Measurements from ENCODE around the gene IL34.
"Not testable (repeated sequence)": the region's sequence is repeated elsewhere in the genome, so short reads cannot be mapped to it uniquely, and the experiment has no call there.

The IL34 gene

DNA sequence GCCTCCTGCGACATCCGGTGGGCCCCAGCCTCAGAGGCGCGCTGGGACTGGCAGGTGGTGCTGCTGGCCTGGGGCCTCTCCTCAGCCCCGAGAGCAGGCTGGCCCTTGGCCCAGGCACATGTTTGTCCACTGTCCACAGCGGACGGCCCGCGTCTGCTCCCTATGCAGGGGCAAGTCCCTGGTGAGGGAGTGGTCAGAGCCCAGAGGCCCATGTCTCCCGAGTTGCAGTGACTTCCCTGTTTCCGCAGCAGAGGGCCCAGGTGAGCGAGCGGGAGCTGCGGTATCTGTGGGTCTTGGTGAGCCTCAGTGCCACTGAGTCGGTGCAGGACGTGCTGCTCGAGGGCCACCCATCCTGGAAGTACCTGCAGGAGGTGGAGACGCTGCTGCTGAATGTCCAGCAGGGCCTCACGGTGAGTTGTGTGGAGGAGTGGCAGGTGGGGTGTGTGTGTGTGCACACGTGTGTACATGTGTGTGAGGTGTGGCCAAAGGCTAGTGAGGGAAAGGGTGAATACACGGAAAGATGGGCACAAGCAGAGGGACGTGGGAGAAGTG, 10.4 kb downstream of the IL34 start:
- no peak for DNase-seq (ENCODE audit: low read depth in 2 of 2)

DNA sequence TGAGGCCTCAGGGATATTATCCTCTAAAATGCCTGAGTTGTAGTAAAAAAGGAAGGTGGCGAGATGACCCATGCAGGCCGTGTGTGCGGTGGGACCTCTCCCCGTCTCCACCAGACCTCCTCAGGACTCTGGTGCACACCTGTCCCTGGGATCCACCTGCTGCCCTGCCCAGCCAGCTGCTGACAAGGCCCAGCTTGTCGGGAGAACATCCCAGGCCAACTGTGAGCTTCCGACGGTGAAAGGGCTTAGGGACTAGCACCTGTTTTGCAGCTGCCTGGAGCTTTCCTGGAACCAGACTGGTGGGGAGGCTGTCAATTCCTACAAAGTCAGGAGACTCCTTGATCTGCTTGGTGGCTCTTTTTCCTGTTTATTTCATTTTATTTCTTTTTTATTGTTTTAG, 11.6 kb downstream of the IL34 start:
- no peak for DNase-seq (ENCODE audit: low read depth in 2 of 2)

DNA sequence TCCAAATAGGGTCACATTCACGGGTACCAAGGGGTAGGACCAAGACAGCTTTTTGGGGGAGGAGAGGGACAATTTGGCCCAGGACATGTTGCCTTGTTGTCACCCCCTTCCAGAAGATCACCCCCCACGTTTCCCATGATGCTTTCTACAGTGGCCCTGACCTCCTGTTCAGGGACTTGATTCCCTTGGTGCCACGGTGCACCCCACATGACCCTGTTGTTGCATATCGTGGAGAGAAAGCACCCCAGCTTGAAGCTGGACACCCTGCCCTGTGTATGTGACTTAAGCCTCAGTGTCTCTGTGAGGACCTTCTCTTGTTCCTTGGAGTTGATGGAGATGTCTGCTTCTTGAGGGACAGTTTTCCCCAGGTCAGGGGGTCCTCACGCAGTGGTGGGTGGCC, 12.6 kb downstream of the IL34 start:
- no peak for DNase-seq (ENCODE audit: low read depth in 2 of 2)

DNA sequence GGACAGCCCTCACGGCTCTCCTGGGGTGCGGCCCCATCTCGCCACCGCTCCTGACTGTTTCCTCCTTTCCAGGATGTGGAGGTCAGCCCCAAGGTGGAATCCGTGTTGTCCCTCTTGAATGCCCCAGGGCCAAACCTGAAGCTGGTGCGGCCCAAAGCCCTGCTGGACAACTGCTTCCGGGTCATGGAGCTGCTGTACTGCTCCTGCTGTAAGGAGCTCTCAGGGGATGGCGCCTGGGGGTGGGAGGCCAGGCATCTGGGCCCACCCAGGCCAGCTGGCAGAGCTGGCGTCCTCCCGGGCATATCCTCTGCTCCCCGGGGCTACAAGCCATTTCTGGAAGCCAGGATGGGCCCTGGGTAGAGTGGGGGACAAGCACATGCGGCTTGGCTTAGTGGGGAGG, 13.2 kb downstream of the IL34 start:
- DNase-seq (ENCODE audit: low read depth in 2 of 2): no peak

DNA sequence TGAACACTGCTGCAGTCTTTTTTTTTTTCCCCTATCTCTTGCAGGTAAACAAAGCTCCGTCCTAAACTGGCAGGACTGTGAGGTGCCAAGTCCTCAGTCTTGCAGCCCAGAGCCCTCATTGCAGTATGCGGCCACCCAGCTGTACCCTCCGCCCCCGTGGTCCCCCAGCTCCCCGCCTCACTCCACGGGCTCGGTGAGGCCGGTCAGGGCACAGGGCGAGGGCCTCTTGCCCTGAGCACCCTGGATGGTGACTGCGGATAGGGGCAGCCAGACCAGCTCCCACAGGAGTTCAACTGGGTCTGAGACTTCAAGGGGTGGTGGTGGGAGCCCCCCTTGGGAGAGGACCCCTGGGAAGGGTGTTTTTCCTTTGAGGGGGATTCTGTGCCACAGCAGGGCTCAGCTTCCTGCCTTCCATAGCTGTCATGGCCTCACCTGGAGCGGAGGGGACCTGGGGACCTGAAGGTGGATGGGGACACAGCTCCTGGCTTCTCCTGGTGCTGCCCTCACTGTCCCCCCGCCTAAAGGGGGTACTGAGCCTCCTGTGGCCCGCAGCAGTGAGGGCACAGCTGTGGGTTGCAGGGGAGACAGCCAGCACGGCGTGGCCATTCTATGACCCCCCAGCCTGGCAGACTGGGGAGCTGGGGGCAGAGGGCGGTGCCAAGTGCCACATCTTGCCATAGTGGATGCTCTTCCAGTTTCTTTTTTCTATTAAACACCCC, 13.8 kb downstream of the IL34 start:
- DNase-seq (ENCODE audit: low read depth in 2 of 2): no peak

DNA sequence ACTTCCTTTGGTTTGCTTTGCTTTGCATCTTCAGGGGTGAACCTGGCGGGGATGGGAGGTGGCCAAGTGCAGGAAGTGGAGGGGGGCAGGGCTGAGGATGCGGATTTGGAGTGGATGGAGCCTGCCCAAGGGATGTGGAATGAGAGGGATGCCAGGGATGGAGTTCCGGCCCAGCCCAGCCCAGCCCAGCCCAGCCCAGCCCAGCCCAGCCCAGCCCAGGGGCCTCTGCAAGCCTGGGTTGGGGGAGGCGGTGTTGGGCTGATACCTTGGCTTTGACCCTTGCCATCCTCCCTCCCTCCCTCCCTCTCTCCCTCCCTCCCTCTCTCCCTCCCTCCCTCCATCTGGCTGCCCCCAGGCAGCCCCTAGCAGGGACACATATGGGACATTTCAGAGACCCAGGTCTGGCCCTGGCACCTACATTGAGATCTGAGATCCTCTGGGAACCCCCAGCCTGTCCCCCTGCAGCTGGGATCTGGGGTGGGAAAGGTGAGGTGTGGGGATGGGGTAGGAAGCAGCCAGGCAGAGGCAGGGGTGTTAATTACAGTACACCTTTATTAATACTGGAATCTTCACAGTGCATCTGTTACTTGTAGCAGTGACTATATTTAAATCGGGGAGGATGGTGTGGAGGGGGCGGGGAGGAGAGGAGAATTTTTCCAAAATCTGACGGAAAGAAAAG, 14.5 kb downstream of the IL34 start:
- no peak for DNase-seq (ENCODE audit: low read depth in 2 of 2)

DNA sequence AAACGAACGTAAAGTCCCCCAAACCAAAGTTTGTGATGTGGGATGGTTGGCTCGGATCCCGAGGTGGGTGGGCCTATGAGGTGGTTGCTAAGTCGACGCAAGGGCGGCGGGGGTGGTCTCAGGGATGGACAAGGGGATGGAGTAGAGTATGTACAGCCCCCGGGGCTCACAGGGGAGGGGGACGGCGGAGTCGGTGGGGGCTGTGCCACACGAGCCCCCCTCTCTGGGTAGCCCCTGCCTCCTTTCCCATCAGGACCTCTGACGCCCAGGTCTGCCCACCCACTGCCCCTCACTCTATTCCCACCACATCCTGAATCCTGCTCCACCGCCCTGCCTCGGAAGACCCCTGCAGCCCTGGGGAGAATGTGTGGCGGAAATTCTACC, 15.2 kb downstream of the IL34 start:
- no peak for DNase-seq (ENCODE audit: low read depth in 2 of 2)

DNA sequence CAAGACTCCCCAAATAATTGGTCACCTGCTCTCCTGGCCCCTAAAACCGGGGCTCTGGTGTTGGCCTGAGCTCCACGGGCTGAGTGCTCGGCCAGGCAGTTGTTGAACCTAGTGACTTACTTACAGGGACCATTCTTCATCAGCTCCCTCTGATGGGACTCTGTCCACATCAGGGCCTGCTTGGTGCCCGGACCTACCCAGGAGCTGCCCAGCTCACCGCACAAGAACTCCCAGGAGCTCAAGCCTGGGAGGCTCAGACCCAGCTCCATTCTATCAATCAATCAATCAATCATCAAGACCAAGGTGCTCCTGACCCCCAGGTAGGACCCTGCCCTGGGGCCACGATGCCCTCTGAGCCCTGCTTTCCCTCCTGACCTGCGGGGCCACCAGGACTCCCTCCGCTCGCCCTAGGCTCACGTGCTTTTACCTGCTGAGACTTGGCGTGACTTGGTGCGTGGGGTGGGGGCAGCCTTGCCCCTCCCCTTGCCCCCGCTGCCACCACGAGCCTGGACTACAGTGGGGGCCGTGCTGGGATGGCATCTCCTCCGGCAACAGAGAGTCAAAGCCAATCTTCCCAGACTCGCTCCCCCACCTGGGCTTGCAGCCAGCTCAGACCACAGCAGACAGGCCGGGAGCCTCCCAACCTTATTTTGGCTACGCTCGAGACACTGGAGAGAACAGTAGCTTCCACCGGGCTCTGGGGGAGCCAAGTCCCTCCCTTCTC, 15.7 kb downstream of the IL34 start:
- DNase-seq (ENCODE audit: low read depth in 2 of 2): no peak

DNA sequence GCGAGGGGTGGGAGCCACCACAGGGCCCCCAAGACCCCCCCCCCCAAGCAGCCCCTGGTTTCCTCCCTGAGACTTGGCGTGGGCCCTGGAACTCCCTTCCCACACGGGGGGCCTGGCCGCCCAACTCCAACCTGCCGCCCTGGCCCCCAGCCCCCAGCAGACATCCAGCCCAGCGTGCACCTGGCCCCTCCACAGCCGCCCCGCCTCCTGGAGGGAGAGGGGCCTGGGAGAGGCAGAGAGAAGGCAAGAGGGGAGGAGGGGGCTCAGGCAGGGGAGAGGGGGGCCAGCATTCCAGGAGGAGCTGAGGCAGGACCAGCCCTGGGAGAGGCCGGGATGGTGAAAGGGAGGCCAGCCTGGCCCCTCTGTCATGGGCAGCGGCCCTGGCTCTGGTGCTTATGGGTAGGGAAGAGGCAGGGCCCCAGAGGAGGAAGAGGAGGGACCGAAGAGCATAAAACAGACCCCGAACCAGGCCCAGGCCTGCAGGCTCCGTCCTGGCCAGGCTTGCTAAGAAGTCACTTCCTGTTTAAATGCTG, 16.7 kb downstream of the IL34 start:
- no peak for DNase-seq (ENCODE audit: low read depth in 2 of 2)

DNA sequence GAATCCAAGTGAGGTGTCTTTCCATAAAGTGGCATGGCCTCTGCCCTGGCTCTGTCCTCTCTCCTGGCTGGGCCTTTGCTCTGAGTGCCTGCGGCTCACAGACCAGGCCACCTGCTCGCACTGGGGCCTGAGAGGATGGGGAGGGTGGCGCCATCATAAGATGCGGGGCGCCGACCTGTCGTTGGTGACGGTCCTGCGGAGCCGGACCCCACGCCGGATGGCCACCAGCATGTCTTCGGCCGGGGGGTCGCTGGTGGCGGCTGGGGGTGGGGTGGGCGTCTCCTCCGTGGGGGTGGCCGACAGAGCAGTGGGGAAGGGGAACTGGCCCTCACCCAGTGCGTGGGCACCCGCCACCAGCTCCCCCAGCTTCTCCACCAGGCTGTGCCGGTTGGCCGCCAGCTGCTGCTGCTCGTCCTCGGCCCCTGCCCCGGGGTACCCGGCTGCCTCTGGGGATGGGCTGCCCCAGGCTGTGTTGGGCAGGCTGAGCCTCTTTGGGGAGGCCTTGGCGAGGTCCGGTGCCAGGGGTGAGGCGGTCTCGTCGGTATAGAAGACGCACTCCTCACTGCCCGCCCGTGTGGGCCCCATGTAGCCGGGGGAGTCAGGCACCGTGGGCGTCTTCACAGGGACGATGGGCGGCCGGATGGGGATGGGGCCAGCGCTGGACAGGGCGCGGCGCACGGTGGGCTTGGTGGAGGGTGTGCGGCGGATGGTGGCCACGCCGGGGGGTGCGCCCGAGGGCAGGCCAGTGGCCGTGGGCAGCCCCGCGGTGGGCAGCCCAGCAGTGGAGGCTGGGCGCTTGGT, 17.4 kb downstream of the IL34 start:
- DNase-seq (ENCODE audit: low read depth in 2 of 2): no peak

DNA sequence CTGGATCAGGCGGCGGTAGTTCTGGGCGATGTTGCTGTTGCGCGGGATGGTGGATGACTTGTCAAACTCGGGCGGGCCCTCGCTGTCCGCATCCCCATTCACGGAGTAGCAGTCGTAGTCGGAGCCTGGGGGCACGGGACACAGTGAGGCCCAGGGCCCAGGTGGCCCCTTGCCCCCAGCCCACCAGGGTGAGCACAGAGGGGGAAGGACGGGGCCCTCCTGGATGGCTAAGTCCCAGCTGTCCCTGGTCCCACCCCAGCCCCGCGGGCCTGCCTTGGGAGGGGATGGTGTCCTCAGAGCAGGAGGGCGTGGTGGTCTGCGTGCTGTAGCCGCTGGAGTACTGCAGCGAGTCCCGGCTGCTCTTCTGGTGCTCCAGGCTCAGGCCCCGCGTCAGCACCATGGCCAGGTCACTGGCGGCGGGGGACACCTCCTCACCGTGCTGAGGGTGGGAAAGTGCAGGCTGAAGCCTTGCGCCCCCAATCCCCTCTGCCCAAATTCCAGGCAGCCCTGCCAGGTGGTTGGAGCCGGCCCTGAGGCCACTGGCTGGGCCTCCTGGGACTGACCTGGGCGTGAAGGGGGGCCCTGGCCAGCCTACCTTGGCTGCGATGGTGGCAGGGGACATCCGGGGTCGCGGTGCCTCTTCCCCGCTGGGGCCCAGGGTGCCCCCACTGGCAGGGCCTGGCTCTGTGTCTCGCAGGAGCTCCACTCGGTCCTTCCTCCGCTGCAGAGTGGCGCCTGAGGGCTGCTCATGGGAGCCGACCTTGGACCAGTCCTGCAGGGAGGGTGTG, 18.2 kb downstream of the IL34 start:
- DNase-seq (ENCODE audit: low read depth in 2 of 2): no peak

DNA sequence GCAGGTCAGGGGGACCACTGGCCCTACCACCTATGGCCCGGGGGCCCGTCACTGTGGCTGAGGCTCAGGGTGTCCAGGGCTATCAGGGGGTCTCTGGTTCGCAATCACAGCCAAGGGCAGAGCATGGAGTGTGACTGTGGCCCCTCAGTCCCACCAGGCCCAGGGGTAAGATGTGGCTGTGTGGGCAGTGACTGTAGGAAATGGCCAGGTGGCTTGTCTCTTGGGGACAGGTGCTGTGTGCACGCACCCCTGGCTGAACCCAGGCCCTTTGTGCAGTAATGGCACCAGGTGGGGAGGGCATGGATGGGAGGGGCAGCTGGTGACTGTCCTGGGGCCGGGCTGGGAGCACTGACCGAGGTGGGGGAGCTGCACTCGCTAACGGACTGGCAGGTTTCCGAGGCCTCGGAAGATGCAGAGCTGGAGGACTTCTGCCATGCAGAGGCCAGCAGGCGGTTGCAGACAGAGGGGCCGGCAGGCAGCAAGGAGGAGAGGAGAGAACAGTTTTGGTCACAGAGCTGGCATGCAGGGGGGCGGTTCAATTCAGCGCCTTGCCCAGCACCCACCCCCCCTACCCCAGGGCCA, 18.8 kb downstream of the IL34 start:
- no peak for DNase-seq (ENCODE audit: low read depth in 2 of 2)

DNA sequence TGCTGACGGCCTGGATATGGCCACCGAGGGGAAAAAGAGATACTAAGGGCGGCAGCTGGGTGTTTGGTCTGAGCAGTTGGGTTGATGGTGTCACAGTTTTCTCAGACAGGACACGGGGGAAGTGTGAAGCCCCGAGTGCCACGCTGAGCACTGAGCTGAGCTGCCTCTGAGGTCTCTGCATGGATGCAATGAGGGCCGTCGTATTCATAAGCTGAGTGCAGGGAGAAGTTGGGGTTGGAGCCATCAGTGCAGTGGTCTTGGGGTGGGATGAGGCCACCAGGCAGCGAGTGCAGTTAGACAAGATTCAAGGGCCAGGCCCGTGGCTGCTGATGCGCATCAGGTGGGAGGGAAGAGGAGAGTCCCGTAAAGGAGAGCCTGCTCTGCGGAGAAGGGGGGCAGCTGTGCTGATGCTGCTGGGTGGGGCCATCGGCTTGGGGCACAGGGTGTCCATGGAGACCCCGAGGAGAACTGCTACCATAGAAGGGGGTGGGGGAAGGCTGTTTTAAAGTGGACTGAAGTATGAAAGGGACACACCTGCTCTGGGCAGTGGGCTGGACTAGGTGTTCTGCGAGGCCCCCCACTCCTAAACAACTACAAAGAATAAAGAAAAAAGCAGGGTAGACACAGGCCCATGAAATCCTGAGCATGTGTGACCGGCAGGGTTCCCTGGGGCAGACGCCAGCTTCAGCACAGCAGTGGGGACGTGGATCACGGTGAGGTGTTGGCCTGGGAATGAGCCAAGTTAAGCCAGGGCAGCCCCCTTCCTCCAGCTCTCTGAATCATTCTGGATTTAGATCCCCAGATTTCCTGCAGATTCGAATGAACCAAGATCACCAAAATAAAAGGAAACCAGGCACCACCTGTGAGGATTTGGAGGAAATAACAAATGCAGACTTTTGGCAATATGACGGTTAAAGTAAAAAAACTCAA, 19.7 kb downstream of the IL34 start:
- no peak for DNase-seq (ENCODE audit: low read depth in 2 of 2)

DNA sequence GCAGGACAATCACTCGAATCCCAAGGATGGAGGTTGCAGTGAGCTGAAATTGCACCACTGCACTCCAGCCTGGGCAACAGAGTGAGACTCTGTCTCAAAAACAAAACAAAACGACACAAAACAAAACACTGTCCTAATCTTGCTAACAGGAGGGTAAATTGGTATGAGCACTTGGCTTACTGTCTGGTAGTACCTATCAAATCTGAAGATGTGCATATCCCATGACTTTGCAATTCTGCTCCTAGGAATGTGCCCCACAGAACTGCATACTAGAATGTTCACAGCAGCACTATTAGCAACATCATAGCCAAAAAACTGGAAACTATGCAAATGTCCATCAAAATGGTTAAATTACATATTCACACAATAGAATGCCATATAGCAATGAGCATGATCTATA, 23.8 kb downstream of the IL34 start:
- DNase-seq (ENCODE audit: low read depth in 2 of 2): no peak

DNA sequence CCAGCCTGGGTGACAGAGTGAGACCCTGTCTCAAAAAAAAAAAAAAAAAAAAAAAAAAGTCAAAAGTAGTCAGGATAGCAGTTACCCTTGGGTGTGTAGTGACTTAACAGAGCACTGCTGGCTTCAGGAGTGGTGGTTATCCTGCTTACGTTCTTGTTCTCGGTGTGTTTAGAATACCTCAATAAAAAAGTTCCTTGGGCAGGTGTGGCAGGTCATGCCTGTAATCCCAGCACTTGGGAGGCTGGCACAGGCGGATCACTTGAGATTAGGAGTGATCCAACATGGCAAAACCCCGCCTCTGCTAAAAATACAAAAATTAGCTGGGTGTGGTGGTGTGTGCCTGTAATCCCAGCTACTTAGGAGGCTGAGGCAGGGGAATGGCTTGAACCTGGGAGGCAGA, 24.6 kb downstream of the IL34 start:
- DNase-seq (ENCODE audit: low read depth in 2 of 2): not testable (repeated sequence)

DNA sequence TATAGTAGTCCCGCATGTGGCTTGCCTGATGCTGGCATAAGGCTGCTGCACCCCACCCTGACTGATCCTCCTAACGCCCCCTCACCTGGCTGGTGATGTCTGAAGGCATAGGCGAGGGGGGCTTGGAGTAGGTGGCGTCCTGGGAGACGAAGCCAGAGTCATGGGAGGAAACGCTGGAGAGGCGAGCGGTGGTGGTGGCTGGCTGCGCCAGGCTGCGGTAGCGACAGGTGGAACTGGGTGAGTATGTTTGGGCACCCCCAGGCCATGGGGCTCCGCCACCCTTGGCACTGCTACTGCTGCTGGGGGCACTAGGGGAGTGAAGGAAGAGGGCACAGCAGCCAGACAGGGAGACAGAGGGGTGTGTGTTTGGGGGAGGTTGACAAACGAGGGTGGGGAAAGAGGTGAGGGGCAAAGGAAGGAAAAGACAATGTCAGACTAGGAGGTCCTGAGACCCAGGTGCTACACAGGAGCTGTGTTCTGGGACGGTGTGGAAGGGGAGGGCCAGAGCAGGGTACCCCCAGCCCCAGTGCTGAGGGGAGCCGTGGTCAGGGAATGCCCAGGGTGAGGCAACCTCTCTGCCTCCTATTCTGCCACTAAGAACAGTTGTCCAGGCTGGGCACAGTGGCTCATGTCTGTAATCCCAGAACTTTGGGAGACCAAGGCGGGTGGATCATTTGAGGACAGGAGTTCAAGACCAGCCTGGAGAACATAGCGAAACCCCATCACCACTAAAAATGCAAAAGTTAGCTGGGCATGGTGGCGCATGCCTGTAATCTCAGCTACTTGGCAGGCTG, 28.1 kb downstream of the IL34 start:
- DNase-seq (ENCODE audit: low read depth in 2 of 2): no peak

DNA sequence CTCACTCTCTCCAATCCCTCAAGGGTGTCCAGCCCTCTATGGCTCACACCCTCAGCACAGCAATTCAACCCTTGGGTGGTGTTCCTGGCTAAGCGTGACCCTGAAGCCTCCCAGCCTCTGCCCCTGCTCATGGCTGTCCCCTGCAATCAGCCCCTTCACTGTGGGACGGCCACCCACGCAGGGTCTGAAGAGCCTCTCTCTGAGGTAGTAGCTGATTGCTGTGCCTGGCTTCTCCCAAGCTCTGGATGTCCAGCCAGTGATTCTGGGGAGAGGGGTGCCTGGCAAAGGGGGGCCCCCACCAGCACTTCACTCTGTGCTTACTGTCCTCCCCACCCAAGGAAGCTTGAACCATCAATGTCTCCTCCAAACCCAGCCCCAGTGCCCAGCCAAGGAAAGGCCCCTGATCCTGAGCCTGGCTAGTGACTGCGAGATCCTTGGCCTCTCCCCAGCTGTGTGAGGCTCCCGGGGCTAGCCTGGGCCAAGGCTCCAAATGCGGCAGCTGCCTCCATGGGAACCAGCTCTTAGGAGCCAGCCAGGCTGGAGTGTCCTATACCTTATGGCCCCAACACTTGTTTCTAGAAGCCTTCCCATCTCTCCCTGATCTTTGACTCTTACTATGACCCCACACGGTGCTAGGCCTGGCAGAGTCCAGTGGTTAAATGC, 29.6 kb downstream of the IL34 start:
- no peak for DNase-seq (ENCODE audit: low read depth in 2 of 2)
